Astrocyte of the cerebellum (primary cell): ENCODE data around the gene KCNH1.

Experiments
- DNase-seq: peaks from one replicate; pipeline ENCODE4 v3.0.0-alpha.2; 2011; ENCODE audit warnings: low read depth
- H3K4me3 ChIP-seq: 2 replicates; pipeline ENCODE4 v1.5.1; 2011; ENCODE audit warnings: mild to moderate bottlenecking, low read depth, low read length, moderate library complexity
- CTCF ChIP-seq: IDR thresholded peaks from 2 replicates; pipeline ENCODE4 v1.5.1; 2012; ENCODE audit warnings: low read length, low read depth, moderate library complexity, mild to moderate bottlenecking; ENCODE audit errors: missing control alignments
- in situ Hi-C: cut with HindIII; loops from 2 replicates; pipeline ENCODE4 v1.10.0; 2017; ENCODE audit warnings: low sequenced_read_pairs

The KCNH1 gene

GRCh38 chr1:210648588-210649269 lies 485.2 kb downstream of the KCNH1 start:
- in situ Hi-C loops = no loop called here
- no peak for TF ChIP-seq CTCF
- H3K4me3 ChIP-seq = no peak overlapping the region
- no peak for DNase-seq

- in situ Hi-C loops = no loop called here
- TF ChIP-seq CTCF = no peak
- H3K4me3 ChIP-seq = no peak overlapping the region
- peak; percentile 89 for DNase-seq
Measured at GRCh38 chr1:210647406-210648333, 486.3 kb downstream of the KCNH1 start.

- no peak overlapping the region for H3K4me3 ChIP-seq
- no peak for TF ChIP-seq CTCF
- DNase-seq = no peak
- in situ Hi-C loops = no loop called here
Measured at GRCh38 chr1:210646258-210646616, 487.7 kb downstream of the KCNH1 start.

GRCh38 chr1:210645582-210646257 lies 488.2 kb downstream of the KCNH1 start:
- TF ChIP-seq CTCF = no peak
- H3K4me3 ChIP-seq = no peak overlapping the region
- in situ Hi-C loops = no loop called here
- DNase-seq = no peak

- in situ Hi-C loops = no loop called here
- DNase-seq = no peak
Measured at GRCh38 chr1:210641582-210641981, 492.4 kb downstream of the KCNH1 start.

More at GRCh38 chr1:210641582-210641981, 492.4 kb downstream of the KCNH1 start:
- TF ChIP-seq CTCF = no peak
- no peak overlapping the region for H3K4me3 ChIP-seq
